Measurements from ENCODE around the gene GRIK5.
"Not testable (repeated sequence)": the region's sequence is repeated elsewhere in the genome, so short reads cannot be mapped to it uniquely, and the experiment has no call there.

The GRIK5 gene

DNA sequence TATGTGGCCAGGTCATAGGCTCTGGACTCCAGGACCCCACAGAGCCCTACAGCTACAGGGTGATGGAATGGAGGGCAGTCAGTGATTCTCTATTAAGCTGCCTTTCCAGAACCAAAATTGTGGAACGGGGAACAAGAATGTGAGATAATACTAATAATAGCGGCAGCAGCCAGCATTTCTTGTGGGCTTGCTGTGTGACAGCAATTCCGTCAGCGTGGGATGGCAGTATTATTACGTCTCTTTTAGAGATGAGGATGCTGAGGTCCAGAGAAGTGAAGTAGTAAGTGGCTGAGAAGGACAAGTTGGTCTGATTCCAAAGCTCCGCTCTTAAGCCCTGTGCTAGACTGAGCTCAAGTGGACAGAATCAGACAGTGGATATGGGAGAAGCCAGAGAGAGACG lies 24.4 kb downstream of the GRIK5 start:
- DNase-seq: no peak

GRCh38 chr19:42042455-42043170 lies 27.4 kb downstream of the GRIK5 start:
- DNase-seq: no peak

DNA sequence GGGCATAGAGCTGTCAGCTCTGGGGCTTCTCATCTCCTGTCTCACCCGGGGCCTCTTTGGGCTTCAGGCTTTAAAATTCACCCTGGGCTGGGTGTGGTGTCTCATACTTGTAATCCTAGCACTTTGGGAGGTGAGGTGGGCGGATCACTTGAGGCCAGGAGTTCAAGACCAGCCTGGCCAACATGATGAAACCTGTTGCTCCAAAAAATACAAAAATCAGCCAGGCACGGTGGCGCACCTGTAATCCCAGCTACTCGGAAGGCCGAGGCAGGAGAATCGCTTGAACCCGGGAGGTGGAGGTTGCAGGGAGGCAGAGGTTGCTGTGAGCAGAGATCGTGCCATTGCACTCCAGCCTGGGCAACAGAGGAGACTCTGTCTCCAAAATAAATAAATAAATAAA lies 29.5 kb downstream of the GRIK5 start:
- not testable (repeated sequence) for DNase-seq

DNA sequence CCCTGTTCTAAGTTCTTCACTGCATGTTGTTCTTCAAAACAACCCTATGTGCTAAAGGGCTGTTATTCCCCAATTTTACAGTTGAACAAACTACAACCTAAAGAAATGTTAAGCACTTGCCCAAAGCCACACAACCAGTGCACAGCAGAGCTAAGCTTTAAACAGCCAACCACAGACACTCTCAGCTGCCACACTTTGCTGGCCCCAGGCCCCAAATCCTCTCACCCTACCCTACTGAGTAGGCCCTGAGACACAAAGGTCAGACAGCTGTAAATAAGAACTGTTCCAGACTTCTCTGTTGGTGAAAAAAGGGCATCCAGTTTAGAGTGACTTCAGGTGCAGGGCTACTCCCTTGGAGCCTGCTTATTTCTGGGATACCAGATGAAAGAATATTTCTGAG lies 30.0 kb downstream of the GRIK5 start:
- DNase-seq: no peak

DNA sequence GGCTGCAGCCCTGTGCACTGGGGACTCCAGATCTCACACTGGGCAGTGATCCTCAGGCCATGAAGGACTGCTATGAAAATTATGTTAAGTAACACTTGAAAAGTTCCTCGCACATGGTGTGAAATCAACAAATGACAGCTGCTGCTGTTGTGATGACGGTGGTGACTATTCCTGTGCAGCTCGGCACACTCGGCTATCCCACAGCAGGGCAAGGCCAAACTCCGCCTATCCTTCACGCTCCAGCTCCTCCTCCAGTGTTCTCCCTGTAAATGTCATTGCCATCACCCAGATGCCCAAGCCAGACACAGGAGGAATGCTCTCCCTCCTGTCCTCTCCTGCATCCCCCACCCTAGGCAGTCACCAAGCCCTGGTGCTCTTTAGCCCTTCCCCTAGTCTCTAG lies 31.3 kb downstream of the GRIK5 start:
- DNase-seq: no peak

DNA sequence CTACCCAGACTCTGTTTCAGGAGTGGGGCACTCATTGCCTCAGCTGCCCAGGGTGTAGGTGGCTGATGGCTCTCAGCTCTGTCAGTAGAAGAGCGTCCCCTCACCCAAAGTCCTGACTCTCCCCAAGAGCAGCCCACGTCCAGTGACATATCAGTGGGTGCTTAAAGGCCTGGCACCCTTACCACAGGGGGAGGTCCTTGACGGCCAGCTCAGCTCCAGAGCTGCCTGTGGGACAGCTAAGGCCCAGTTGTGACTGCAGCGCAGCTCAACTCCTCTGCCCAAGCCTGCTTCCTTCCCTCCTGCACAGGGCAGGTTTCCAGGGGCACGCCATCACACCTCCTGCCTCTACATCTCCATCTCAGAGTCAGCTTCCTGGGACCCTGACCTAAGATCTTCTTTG lies 32.4 kb downstream of the GRIK5 start:
- DNase-seq: no peak

DNA sequence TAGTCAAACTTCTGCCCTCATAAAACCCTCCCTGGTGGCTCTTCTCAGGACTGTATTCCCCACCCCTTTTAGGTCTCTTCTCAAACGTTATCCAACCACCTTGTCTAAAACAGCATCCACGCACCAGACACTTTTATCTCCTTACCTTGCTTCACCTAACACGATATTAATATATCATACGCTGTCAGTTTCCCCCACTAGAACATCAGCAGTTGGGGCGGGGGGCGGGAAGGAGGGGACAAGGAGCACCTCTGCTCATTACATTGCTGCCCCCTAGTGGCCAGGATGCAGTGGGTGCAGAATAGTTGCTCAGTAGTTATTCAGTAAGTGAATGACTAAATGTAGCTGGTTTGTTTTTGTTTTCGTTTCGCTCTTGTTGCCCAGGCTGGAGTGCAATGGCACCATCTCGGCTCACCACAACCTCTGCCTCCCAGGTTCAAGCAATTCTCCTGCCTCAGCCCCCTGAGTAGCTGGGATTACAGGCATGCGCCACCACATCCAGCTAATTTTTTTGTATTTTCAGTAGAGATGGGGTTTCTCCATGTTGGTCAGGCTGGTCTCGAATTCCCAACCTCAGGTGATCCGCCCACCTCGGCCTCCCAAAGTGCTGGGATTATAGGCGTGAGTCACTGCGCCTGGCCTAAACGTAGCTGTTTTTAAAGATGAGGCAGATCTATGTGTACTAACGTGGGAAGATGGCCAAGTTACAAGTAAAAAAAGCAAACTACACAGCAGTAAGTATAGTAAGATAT lies 35.2 kb downstream of the GRIK5 start:
- DNase-seq: peak; percentile 30

- no peak for DNase-seq
Measured at GRCh38 chr19:42033413-42033812, 36.6 kb downstream of the GRIK5 start.

DNA sequence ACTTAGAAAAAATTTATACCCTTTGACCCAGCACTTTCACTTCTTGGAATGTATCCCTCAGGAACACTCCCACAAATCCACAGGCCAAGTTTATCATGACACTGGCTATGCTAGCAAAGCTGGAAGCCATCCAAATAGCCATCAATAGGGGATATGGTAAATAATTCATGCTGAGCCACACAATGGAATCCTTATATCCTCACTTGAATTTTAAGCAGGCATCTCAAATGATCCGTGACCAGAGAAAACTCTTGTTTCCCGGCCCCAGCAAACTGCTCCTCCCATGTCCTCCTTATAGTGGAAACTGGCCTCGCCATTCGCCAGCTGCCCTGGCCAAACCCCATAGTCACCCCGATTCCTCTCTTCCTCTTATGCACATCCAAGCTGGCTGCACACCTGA lies 37.6 kb downstream of the GRIK5 start:
- DNase-seq: peak; percentile 84

DNA sequence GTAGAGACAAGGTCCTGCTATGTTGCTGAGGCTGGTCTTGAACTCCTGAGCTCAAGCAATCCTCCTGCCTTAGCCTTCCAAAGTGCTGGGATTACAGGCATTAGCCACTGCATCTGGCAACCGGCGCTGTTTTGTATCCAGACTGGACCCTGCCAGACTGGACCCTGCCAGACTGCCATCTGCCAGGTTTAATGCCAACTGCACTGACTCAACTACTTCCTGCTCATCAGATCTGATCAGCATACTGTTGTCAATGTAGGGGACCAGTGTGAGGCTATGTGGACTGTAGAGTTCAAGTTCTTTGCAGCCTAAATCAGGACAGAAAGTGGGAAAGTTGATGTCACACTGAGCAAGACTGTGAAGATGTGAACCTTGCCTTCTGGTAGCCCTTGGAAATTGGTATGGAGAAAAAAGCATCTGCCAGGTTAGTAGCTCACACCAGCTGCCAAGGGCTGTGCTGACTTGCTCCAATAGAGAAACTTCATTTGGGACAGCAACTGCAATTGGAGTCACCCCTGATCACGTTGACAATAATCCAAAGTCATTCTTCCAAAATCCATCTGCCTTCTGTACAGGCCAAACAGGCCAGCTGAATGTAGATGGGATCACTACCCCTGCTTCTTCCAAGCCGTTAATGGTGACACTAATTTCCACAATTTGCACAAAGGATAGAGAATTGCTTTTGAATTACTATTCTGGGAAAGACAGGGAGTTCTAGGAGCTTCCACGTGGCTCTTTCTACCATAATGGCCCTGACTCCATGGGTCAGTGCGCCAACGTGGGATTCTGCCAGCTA lies 39.2 kb downstream of the GRIK5 start:
- DNase-seq: no peak

DNA sequence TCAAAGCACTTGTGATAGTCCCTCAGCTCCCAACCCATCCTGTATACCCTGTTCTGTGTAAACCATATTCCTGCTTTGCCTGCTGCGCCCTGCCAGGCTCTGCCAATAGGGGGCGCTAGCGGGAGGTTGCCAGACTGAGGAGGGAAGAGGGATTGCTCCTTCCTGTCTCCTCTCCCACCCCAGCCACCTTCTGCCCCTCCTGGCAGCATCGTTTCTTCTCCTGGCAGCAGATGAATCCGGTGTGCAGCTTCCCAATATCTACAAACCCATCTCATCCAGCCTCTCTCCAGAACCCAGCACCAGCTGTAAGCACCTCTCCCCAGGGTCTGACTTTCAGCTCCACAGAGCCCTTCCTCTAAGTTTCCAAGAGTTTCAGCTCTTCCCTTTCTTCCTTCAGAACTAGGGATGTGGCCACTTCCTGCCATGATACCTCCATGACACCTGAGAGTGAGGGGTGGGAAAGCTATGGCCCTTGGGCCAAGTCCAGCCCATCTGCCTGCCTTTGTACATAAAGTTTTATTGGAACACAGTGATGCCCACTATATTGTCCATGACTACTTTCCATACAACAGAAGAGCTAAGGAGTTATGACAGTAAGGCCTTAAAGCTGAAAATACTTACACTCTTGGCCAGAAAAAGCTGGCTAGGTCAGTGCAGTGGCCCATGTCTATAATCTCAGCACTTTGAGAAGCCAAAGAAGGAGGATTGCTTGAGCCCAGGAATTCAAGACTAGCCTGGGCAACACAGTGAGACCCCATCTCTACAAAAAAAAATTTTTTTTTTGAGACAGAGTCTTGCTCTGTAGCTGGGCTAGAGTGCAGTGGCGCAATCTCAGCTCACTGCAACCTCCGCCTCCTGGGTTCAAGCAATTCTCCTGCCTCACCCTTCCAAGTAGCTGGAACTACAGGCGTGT lies 41.4 kb downstream of the GRIK5 start:
- no peak for DNase-seq

- no peak for DNase-seq
Measured at GRCh38 chr19:42024622-42025111, 45.3 kb downstream of the GRIK5 start.

GRCh38 chr19:42023943-42024260 lies 46.1 kb downstream of the GRIK5 start:
- no peak for DNase-seq

GRCh38 chr19:42023121-42023942 lies 46.7 kb downstream of the GRIK5 start:
- no peak for DNase-seq

DNA sequence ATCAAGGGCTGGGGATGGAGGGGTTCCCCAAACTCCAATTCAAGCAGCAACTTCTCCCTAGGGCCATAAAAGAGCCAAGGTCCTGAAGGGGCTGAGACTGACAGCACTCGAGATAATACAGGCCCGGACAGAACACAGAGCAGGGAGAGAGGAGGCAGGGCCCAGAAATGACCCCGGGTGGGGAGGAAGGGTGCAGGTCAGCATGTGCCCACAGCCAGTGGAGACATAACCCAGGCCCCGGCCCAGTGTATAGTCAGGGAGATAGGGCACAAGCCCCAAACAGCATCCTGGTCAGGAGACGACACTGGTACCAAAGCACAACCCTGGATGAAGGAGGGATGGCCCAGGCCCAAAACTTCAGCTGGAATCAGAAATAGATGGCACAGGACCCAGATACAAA lies 47.4 kb downstream of the GRIK5 start:
- DNase-seq: no peak

DNA sequence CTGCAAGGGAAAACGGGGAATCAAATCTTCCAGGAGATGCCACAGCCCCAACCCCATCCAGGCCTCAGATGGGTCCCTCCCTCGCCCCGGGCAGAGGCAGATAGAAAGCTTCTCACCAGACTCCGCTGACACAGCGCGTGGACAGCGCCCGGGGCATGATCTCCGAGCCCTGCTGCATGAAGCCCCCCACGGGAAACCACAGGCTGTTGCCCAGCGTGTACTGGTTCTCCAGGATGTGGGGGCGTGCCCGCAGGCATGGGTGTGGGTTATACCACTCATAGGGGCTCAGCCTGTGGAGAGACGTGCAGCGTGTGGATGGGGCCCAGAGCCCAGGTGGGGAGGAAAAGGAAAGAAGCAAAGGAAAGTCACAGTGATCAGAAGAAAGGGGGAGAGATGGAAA lies 48.8 kb downstream of the GRIK5 start:
- DNase-seq: no peak

DNA sequence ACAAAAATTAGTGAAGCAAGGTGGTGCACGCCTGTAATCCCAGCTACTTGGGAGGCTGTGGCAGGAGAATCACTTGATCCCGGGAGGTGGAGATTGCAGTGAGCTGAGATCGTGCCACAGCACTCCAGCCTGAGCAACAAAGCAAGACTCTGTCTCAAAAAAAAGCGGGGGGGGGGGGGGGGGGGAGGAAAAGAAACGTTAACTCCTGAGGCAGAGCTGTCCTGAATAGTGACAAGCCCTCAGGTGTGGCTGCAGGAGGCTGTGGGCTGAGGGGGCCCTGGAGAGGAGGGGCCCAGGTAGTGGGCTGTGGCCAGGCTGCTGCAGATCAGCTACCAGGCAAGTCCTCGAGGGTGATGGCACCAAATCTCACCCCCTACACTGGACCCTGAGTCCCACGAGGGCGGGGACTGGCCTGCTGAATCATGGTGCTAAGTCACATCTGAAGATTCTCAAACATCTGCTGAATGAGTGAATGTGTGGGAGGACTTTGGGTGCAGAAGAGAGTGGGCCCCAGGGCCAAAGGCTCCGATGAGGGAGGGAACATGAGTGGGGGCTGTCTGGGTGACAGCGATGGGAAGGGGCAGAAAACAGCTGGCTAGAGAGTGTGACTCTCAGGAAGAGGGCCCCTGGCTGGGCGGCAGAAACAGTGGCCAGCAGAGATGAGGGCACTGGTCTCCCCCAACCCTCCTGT lies 51.4 kb downstream of the GRIK5 start:
- DNase-seq: no peak

DNA sequence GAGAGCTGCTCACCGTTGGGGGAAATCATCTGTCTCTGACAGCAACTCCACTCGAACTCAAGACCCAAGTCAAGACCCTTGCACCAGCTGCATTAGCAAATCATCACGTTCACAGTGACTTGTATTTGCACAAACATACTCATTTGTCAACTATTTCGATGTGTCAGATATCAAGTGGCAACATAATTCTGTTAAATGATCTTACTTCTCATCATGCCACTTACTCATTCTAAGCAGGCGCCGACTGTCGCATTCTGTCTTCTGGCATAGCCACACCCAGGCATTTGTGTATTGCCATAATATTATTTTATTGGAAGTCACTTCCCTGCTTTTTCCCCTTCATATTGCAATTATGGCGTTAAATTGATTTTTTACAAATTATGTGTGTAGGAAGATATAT lies 53.0 kb downstream of the GRIK5 start:
- DNase-seq: no peak

DNA sequence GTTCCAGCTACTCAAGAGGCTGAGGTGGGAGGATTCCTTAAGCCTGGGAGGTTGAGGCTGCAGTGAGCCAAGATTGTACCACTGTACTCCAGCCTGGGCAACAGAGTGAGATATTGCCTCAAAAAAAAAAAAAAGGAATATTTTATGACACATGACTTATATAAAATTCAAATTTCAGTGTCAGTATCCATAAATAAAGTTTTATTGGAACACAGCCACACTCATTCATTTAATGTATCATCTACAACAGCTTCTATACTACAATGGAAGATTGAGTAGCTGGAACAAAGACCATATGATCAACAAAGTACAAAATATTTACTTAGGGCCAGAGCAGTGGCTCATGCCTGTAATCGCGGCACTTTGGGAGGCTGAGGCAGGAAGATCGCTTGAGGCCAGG lies 57.3 kb downstream of the GRIK5 start:
- not testable (repeated sequence) for DNase-seq

GRCh38 chr19:42010245-42011126 lies 59.5 kb downstream of the GRIK5 start:
- DNase-seq: no peak

All from NCI-H1092 (cell line).